B cell (primary cell): ENCODE data around the gene SLC7A10. TPM values are rescaled to one million over a fixed set of nuclear protein-coding genes. Genes with fewer than 3 reads are reported as not detected.

Experiments
- ATAC-seq: fragments of 200-7000 bp; cut with Tn5 transposase; one replicate; pipeline ENCODE4 v1.10.0; 2021; ENCODE audit warnings: low read depth, mild to moderate bottlenecking, moderate number of reproducible peaks, moderate library complexity
- CTCF ChIA-PET: fragments of 350-600 bp; sonication (Branson Sonifier 250); formaldehyde crosslinking; loops from one replicate; lab custom pipeline; 2021; ENCODE audit warnings: antibody characterized with exemption, inconsistent platforms; lab: Charles Lee
- POLR2A ChIA-PET: fragments of 350-600 bp; sonication (Branson Sonifier 250); formaldehyde crosslinking; loops from one replicate; lab custom pipeline; 2021; ENCODE audit warnings: antibody characterized with exemption; lab: Charles Lee
- DNase-seq: peaks from one replicate; pipeline ENCODE4 v3.0.0; 2013
- H2AFZ ChIP-seq: 2 replicates; pipeline ENCODE4 v1.6.1; 2012; ENCODE audit warnings: mild to moderate bottlenecking, low read depth, low read length; ENCODE audit not compliant: insufficient read depth, poor library complexity, severe bottlenecking
- H3K27ac ChIP-seq, 2 donors: 1 replicate in 1 of 2; 2 replicates in 1 of 2; pipeline ENCODE4 v1.5.1; 2012 to 2013; ENCODE audit warnings: low read length in 2 of 2, mild to moderate bottlenecking in 2 of 2, moderate library complexity in 1 of 2
- H3K27me3 ChIP-seq, 4 experiments: fragments of 200-600 bp in 1 of 4; sonication (generic) in 1 of 4; replicated peaks in 1 of 4; 1 replicate in 2 of 4; 2 replicates in 2 of 4; pipeline versions ENCODE4 v1.6.1 to v1.7.0; 2013 to 2016; ENCODE audit warnings: low read length in 3 of 4, mild to moderate bottlenecking in 2 of 4, mixed read lengths in 1 of 4, moderate library complexity in 1 of 4; ENCODE audit not compliant: insufficient read depth in 4 of 4, control insufficient read depth in 3 of 4; ENCODE audit errors: control extremely low read depth in 1 of 4
- H3K36me3 ChIP-seq, 2 experiments: replicated peaks in 1 of 2; 1 replicate in 1 of 2; 2 replicates in 1 of 2; pipeline versions ENCODE4 v1.6.1 to v1.7.1; 2013; ENCODE audit warnings: low read length in 1 of 2; ENCODE audit not compliant: insufficient read depth in 2 of 2, control insufficient read depth in 1 of 2; ENCODE audit errors: control extremely low read depth in 1 of 2, extremely low read depth in 1 of 2
- H3K4me1 ChIP-seq, 2 donors: fragments of 200-600 bp in 1 of 2; sonication (generic) in 1 of 2; 1 replicate in 1 of 2; 2 replicates in 1 of 2; pipeline versions ENCODE4 v1.5.1 to v1.6.1; 2013 to 2017; ENCODE audit warnings: low read length in 2 of 2; ENCODE audit not compliant: control insufficient read depth in 2 of 2, insufficient read depth in 2 of 2
- H3K4me2 ChIP-seq: replicated peaks from 2 replicates; pipeline ENCODE3; 2012; ENCODE audit warnings: mild to moderate bottlenecking, low read depth, low read length; ENCODE audit not compliant: poor library complexity, severe bottlenecking
- H3K4me3 ChIP-seq, 5 experiments: fragments of 200-600 bp in 1 of 5; sonication (generic) in 1 of 5; 1 replicate in 3 of 5; 2 replicates in 2 of 5; pipeline versions ENCODE4 v1.5.1 to v1.7.0; 2011 to 2016; ENCODE audit warnings: low read length in 4 of 5, mild to moderate bottlenecking in 4 of 5, low read depth in 2 of 5, control low read depth in 1 of 5, moderate library complexity in 1 of 5; ENCODE audit not compliant: insufficient read depth in 1 of 5; ENCODE audit errors: control extremely low read depth in 1 of 5, extremely low read depth in 1 of 5
- H3K79me2 ChIP-seq: fragments of 200-600 bp; sonication (generic); one replicate; pipeline ENCODE4 v1.6.0; 2016; ENCODE audit warnings: low read length; ENCODE audit not compliant: control insufficient read depth, insufficient read depth
- H3K9ac ChIP-seq: fragments of 200-600 bp; sonication (generic); 2 replicates; pipeline ENCODE4 v1.6.1; 2017; ENCODE audit warnings: mild to moderate bottlenecking, low read length, moderate library complexity
- H3K9me3 ChIP-seq, 3 donors: one replicate each; pipeline versions ENCODE4 v1.6.1 to v1.7.1; 2013; ENCODE audit warnings: low read length in 2 of 3; ENCODE audit not compliant: control insufficient read depth in 2 of 3, insufficient read depth in 1 of 3; ENCODE audit errors: control extremely low read depth in 1 of 3
- H4K20me1 ChIP-seq: 2 replicates; pipeline ENCODE4 v1.6.0; 2012; ENCODE audit warnings: mild to moderate bottlenecking, low read length; ENCODE audit not compliant: insufficient read depth, control insufficient read depth, poor library complexity, severe bottlenecking
- H3K27ac Mint-ChIP-seq: one replicate; pipeline ENCODE4 v1.8.0; 2021; ENCODE audit warnings: mixed read lengths
- H3K27me3 Mint-ChIP-seq: one replicate; pipeline ENCODE4 v1.8.0; 2021; ENCODE audit warnings: mixed read lengths
- H3K4me1 Mint-ChIP-seq: one replicate; pipeline ENCODE4 v1.8.0; 2021; ENCODE audit warnings: mixed read lengths
- H3K4me3 Mint-ChIP-seq: one replicate; pipeline ENCODE4 v1.8.0; 2021; ENCODE audit warnings: mixed read lengths
- H3K9me3 Mint-ChIP-seq: one replicate; pipeline ENCODE4 v1.8.0; 2022; ENCODE audit warnings: mixed read lengths; ENCODE audit not compliant: insufficient read depth
- EZH2 ChIP-seq: IDR thresholded peaks from 2 replicates; pipeline ENCODE4 v1.6.1; 2012; ENCODE audit warnings: borderline replicate concordance, low read depth, mild to moderate bottlenecking, moderate library complexity, low read length; ENCODE audit not compliant: insufficient read depth, poor library complexity, severe bottlenecking
- WGBS: methylation state at CpG from one replicate; pipeline ENCODE4 v1.1.5; 2013; ENCODE audit warnings: missing lambda C conversion rate; ENCODE audit not compliant: insufficient coverage; 5-methylcytosine and 5-hydroxymethylcytosine counted together
- intact Hi-C: fragments of 100-400 bp; cut with micrococcal nuclease; formaldehyde crosslinking; loops from one replicate; pipeline ENCODE4 v1.10.0; 2022
- polyA plus RNA-seq: library from polyadenylated mRNA; depleted of rRNA; stranded (reverse); fragments of >200 nt; gene quantifications from 2 replicates; pipeline ENCODE4 v1.2.3, GENCODE V29; 2012
- total RNA-seq, 2 donors: library from RNA; stranded (reverse); fragments of 120-200 nt in 1 of 2; gene quantifications; 1 replicate in 1 of 2; 2 replicates in 1 of 2; pipeline versions ENCODE4 v1.2.3 to v1.2.4, GENCODE V29; 2013 to 2022
- TF ChIP-seq, protein P1 (sequence below): fragments of 200-600 bp; IDR thresholded peaks from one replicate; pipeline ENCODE4 v1.8.0; 2022; ENCODE audit warnings: antibody characterized with exemption, mild to moderate bottlenecking

Gene SLC7A10
- total and polyA plus RNA-seq, 2 donors (not counting 1 experiment from before 2014, with no cell fraction given): not detected

DNA sequence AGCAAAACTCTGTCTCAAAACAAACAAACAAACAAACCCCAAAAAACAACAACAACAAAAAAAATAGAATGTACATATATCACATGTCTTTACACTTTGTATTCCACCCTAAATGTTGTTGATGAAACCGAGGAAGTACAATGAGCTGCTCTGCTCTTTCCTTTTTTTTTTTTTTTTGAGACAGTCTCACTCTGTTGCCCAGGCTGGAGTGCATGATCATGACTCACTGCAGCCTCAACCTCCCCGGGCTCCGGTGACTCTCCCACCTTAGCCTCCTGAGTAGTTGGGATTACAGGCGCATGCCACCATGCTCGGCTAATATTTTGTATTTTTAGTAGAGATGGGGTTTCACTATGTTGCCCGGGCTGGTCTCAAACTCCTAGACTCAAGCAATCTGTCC lies 62.2 kb downstream of the SLC7A10 start:
- POLR2A ChIA-PET: no interaction called here
- Mint-ChIP-seq H3K27ac (no peak overlapping the region), H3K4me1 (peaks cover 4% of the 10 kb centered on the region), H3K4me3 (no peak overlapping the region), H3K27me3 (no peaks in the 10 kb centered on the region), H3K9me3 (no peaks in the 10 kb centered on the region)
- ATAC-seq: no peak
- H3K4me2 ChIP-seq: no peak overlapping the region
- no peaks in the 10 kb centered on the region for H3K27me3 ChIP-seq
- TF ChIP-seq, protein P1, sequence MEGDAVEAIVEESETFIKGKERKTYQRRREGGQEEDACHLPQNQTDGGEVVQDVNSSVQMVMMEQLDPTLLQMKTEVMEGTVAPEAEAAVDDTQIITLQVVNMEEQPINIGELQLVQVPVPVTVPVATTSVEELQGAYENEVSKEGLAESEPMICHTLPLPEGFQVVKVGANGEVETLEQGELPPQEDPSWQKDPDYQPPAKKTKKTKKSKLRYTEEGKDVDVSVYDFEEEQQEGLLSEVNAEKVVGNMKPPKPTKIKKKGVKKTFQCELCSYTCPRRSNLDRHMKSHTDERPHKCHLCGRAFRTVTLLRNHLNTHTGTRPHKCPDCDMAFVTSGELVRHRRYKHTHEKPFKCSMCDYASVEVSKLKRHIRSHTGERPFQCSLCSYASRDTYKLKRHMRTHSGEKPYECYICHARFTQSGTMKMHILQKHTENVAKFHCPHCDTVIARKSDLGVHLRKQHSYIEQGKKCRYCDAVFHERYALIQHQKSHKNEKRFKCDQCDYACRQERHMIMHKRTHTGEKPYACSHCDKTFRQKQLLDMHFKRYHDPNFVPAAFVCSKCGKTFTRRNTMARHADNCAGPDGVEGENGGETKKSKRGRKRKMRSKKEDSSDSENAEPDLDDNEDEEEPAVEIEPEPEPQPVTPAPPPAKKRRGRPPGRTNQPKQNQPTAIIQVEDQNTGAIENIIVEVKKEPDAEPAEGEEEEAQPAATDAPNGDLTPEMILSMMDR: no peak
- no peak for TF ChIP-seq EZH2
- peaks cover 0 to 4% of the 10 kb centered on the region in 2 donors for H3K4me1 ChIP-seq
- H3K9ac ChIP-seq: no peak overlapping the region
- H3K79me2 ChIP-seq: no peaks in the 10 kb centered on the region
- DNase-seq: no peak
- no peak overlapping the region for H2AFZ ChIP-seq
- intact Hi-C loops: no loop called here
- H3K9me3 ChIP-seq: peaks cover 1 to 7% (median 4%) of the 10 kb centered on the region in 3 donors
- CTCF ChIA-PET: no interaction called here
- no peak overlapping the region for H3K27ac ChIP-seq
- no peaks in the 10 kb centered on the region for H3K36me3 ChIP-seq
- WGBS: 100% methylated on average over 1 of the region's 6 CpGs
- H3K4me3 ChIP-seq: no peak overlapping the region
- no peaks in the 10 kb centered on the region for H4K20me1 ChIP-seq

DNA sequence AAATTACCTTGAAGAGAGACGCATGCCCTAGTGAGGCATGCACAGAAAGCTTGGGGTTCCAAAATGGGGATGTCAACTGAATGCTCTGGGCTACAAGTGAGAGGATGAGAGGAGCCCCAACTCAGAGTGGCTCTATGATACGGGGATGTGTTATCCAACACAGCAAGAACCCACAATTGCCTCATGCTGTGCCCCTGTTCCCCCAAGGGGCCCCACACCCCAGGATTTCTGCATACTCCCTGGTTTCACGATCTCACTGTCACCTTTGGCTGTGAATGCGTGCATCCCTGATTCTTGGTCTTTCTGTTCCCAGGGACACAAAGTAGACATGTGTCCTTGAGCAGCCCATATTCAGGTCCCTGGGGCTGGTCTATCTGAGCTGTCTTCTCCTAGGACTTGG lies 64.4 kb downstream of the SLC7A10 start:
- H3K4me3 Mint-ChIP-seq: no peak overlapping the region
- H3K36me3 ChIP-seq: no peaks in the 10 kb centered on the region
- intact Hi-C loops: no loop called here
- peaks cover 4% of the 10 kb centered on the region for H3K4me1 Mint-ChIP-seq
- H3K9ac ChIP-seq: no peak overlapping the region
- CTCF ChIA-PET: interaction anchor here (1.0 to 2.1 kb wide), 3 partner anchors 10 to 62 kb away, joined by 3 to 8 read pairs (median 3); no protein-coding TSS in a partner anchor
- H3K4me1 ChIP-seq: peaks cover 0 to 4% of the 10 kb centered on the region in 2 donors
- POLR2A ChIA-PET: no interaction called here
- H3K9me3 ChIP-seq: no peaks in the 10 kb centered on the region
- H3K27me3 Mint-ChIP-seq: no peaks in the 10 kb centered on the region
- WGBS: 83% methylated on average over 3 of the region's 4 CpGs
- no peaks in the 10 kb centered on the region for H4K20me1 ChIP-seq
- no peak overlapping the region for H2AFZ ChIP-seq
- H3K27me3 ChIP-seq: no peaks in the 10 kb centered on the region
- DNase-seq: no peak
- no peak overlapping the region for H3K4me3 ChIP-seq
- no peak overlapping the region for H3K4me2 ChIP-seq
- ATAC-seq: no peak
- TF ChIP-seq, protein P1: no peak
- no peak for TF ChIP-seq EZH2
- no peaks in the 10 kb centered on the region for H3K9me3 Mint-ChIP-seq
- no peak overlapping the region for H3K27ac ChIP-seq
- no peak overlapping the region for H3K27ac Mint-ChIP-seq
- H3K79me2 ChIP-seq: no peaks in the 10 kb centered on the region
